GM12874 (cell line): Measurements from ENCODE around the gene PPP1CA.

ENCODE experiments used
- CTCF ChIP-seq: IDR thresholded peaks from 2 replicates; pipeline ENCODE4 v1.5.1; 2011; ENCODE audit warnings: low read depth, mild to moderate bottlenecking, control low read depth, low read length, moderate library complexity; ENCODE audit not compliant: insufficient read depth

The PPP1CA gene

GRCh38 chr11:67441731-67442351 lies 40.2 kb upstream of the PPP1CA start:
- TF ChIP-seq CTCF: no peak

- no peak for TF ChIP-seq CTCF
These were observed 39.5 kb upstream of the PPP1CA start for GRCh38 chr11:67441098-67441563.

GRCh38 chr11:67440229-67441097 lies 38.8 kb upstream of the PPP1CA start:
- no peak for TF ChIP-seq CTCF

GRCh38 chr11:67439321-67440228 lies 37.9 kb upstream of the PPP1CA start:
- TF ChIP-seq CTCF: peak; percentile 43

GRCh38 chr11:67438158-67438902 lies 36.7 kb upstream of the PPP1CA start:
- TF ChIP-seq CTCF: no peak

GRCh38 chr11:67437809-67438157 lies 36.1 kb upstream of the PPP1CA start:
- TF ChIP-seq CTCF: no peak
